Vagina (tissue), 2 donors: ENCODE results near the gene CUL9.

Source experiments
- CTCF ChIP-seq, 3 experiments: fragments of 450-650 bp in 2 of 3; fragments of 200-600 bp in 1 of 3; sonication (generic) in 1 of 3; IDR thresholded peaks; one replicate each; pipeline ENCODE4 v1.5.1; 2017 to 2019; ENCODE audit warnings: antibody characterized with exemption in 3 of 3, mild to moderate bottlenecking in 2 of 3, moderate library complexity in 2 of 3
- POLR2A ChIP-seq, 2 donors: fragments of 450-650 bp; IDR thresholded peaks; one replicate each; pipeline ENCODE4 v1.6.1; 2017; ENCODE audit warnings: antibody characterized with exemption in 2 of 2, mild to moderate bottlenecking in 2 of 2, moderate library complexity in 2 of 2

GRCh38 chr6:43207286-43207685 is 25.3 kb downstream of the CUL9 start:
- TF ChIP-seq CTCF (IDR thresholded peaks at IDR 0.05): no peak
- no peak for TF ChIP-seq POLR2A (IDR thresholded peaks at IDR 0.05)
